GM18870 (cell line): ENCODE data around the gene DYNC2I2.

Experiments used
- ATAC-seq: cut with Tn5 transposase; IDR thresholded peaks from one replicate; pipeline ENCODE4 v1.9.1; 2021; ENCODE audit warnings: moderate library complexity; ENCODE audit not compliant: unreplicated experiment

The DYNC2I2 gene

GRCh38 chr9:128636556-128637530 lies 19.8 kb downstream of the DYNC2I2 start:
- ATAC-seq = no peak

GRCh38 chr9:128636024-128636390 lies 20.6 kb downstream of the DYNC2I2 start:
- no peak for ATAC-seq

GRCh38 chr9:128635266-128636023 lies 21.2 kb downstream of the DYNC2I2 start:
- ATAC-seq = no peak

- no peak for ATAC-seq
These were observed 21.9 kb downstream of the DYNC2I2 start for GRCh38 chr9:128634651-128635262.

GRCh38 chr9:128634111-128634510 lies 22.5 kb downstream of the DYNC2I2 start:
- ATAC-seq = no peak

- ATAC-seq = no peak
These were observed 23.0 kb downstream of the DYNC2I2 start for GRCh38 chr9:128633601-128634000.

- ATAC-seq = no peak
These were observed 23.6 kb downstream of the DYNC2I2 start for GRCh38 chr9:128633057-128633456.

GRCh38 chr9:128632486-128632885 lies 24.2 kb downstream of the DYNC2I2 start:
- no peak for ATAC-seq

GRCh38 chr9:128632066-128632465 lies 24.6 kb downstream of the DYNC2I2 start:
- no peak for ATAC-seq

- ATAC-seq = no peak
These were observed 25.0 kb downstream of the DYNC2I2 start for GRCh38 chr9:128631636-128632035.

GRCh38 chr9:128629852-128630545 lies 26.6 kb downstream of the DYNC2I2 start:
- no peak for ATAC-seq

GRCh38 chr9:128629136-128629535 lies 27.5 kb downstream of the DYNC2I2 start:
- ATAC-seq = no peak

GRCh38 chr9:128628471-128629048 lies 28.1 kb downstream of the DYNC2I2 start:
- ATAC-seq = no peak

GRCh38 chr9:128627906-128628305 lies 28.7 kb downstream of the DYNC2I2 start:
- no peak for ATAC-seq

GRCh38 chr9:128627127-128627715 lies 29.4 kb downstream of the DYNC2I2 start:
- ATAC-seq = no peak

- ATAC-seq = no peak
These were observed 30.5 kb downstream of the DYNC2I2 start for GRCh38 chr9:128626181-128626580.

GRCh38 chr9:128625391-128626146 lies 31.1 kb downstream of the DYNC2I2 start:
- no peak for ATAC-seq

GRCh38 chr9:128624566-128624965 lies 32.1 kb downstream of the DYNC2I2 start:
- ATAC-seq = no peak

- no peak for ATAC-seq
These were observed 34.8 kb downstream of the DYNC2I2 start for GRCh38 chr9:128621730-128622455.
